Mucosa of descending colon (tissue), 3 donors: Measurements from ENCODE around the gene TCF15. TPM values are rescaled to one million over a fixed set of nuclear protein-coding genes. Genes with fewer than 3 reads are reported as not detected.

Experiments
- ATAC-seq: fragments of 200-7000 bp; cut with Tn5 transposase; one replicate; pipeline ENCODE4 v1.9.1; 2020; ENCODE audit warnings: mild to moderate bottlenecking, moderate library complexity
- DNase-seq, 3 donors: peaks; one replicate each; pipeline ENCODE4 v3.0.0-alpha.2; 2020
- H3K36me3 ChIP-seq: fragments of 200-600 bp; one replicate; pipeline ENCODE4 v1.8.0; 2021; ENCODE audit warnings: low read depth, mild to moderate bottlenecking
- H3K4me1 ChIP-seq: fragments of 200-600 bp; one replicate; pipeline ENCODE4 v1.8.0; 2021; ENCODE audit warnings: low read depth, mild to moderate bottlenecking
- H3K4me3 ChIP-seq: fragments of 200-600 bp; one replicate; pipeline ENCODE4 v1.8.0; 2021; ENCODE audit warnings: mild to moderate bottlenecking
- H3K9me3 ChIP-seq: fragments of 200-600 bp; one replicate; pipeline ENCODE4 v1.8.0; 2021; ENCODE audit warnings: mild to moderate bottlenecking
- CTCF ChIP-seq: fragments of 200-600 bp; IDR thresholded peaks from one replicate; pipeline ENCODE4 v1.8.0; 2022; ENCODE audit warnings: antibody characterized with exemption, mild to moderate bottlenecking
- intact Hi-C, 2 donors: fragments of 100-400 bp; cut with DNase I in 1 of 2; cut with micrococcal nuclease in 1 of 2; formaldehyde crosslinking; loops; one replicate each; pipeline versions ENCODE4 v1.11.0 to v1.11.1; 2022; cut with DNase I, micrococcal nuclease
- total RNA-seq, 3 donors: library from RNA; stranded (reverse); fragmentation: NEBNext Ultra II Directional in 2 of 3; extraction: Animal tissue kit (Norgen Biotek cat#: 25700) in 2 of 3; gene quantifications; one replicate each; pipeline versions ENCODE4 v1.2.1 to v1.2.4, GENCODE V29; 2021 to 2023
- donor health status: DM: no; HTN: no; CAD: no; lungs with moderate emphysema.
- donor health status: DM: no; HTN: no; CAD: no.
- donor health status: DM: no; HTN: yes; CAD: no.

Gene TCF15
- total RNA-seq, 3 donors from 2014 or later, result 0.82 TPM; not detected in 2

- TF ChIP-seq CTCF, result no peak
- Histone ChIP-seq H3K36me3 (no peaks in the 10 kb centered on the region), H3K4me1 (no peaks in the 10 kb centered on the region), H3K4me3 (no peak overlapping the region), H3K9me3 (no peaks in the 10 kb centered on the region)
- DNase-seq (no peak), ATAC-seq (no peak)
- intact Hi-C loops, result no loop called here
Measured at GRCh38 chr20:622161-622560, 12.1 kb upstream of the TCF15 start.

- ATAC-seq (no peak), DNase-seq (no peak)
- Histone ChIP-seq H3K9me3 (no peaks in the 10 kb centered on the region), H3K36me3 (no peaks in the 10 kb centered on the region), H3K4me3 (no peak overlapping the region), H3K4me1 (no peaks in the 10 kb centered on the region)
- intact Hi-C loops, result no loop called here
- no peak for TF ChIP-seq CTCF
Measured at GRCh38 chr20:621125-621756, 11.1 kb upstream of the TCF15 start.

GRCh38 chr20:620246-620645, 10.1 kb upstream of the TCF15 start:
- no peak for DNase-seq
- intact Hi-C loops, result no loop called here
- TF ChIP-seq CTCF, result no peak
- Histone ChIP-seq H3K4me3 (no peak overlapping the region), H3K36me3 (no peaks in the 10 kb centered on the region), H3K9me3 (no peaks in the 10 kb centered on the region), H3K4me1 (no peaks in the 10 kb centered on the region)
- ATAC-seq, result no peak

- Histone ChIP-seq H3K4me3 (no peak overlapping the region), H3K9me3 (no peaks in the 10 kb centered on the region), H3K36me3 (no peaks in the 10 kb centered on the region), H3K4me1 (no peaks in the 10 kb centered on the region)
- no peak for TF ChIP-seq CTCF
- DNase-seq, result no peak
- ATAC-seq, result no peak
- intact Hi-C loops, result no loop called here
Measured at GRCh38 chr20:618980-619379, 8.9 kb upstream of the TCF15 start.

- Histone ChIP-seq H3K9me3 (no peaks in the 10 kb centered on the region), H3K4me3 (no peak overlapping the region), H3K36me3 (no peaks in the 10 kb centered on the region), H3K4me1 (no peaks in the 10 kb centered on the region)
- ATAC-seq, result no peak
- DNase-seq, result no peak
- no peak for TF ChIP-seq CTCF
- intact Hi-C loops, result no loop called here
Measured at GRCh38 chr20:617934-618690, 8.0 kb upstream of the TCF15 start.
